ENCODE measurements around the gene SLC27A2. TPM values are rescaled to one million over a fixed set of nuclear protein-coding genes. Genes with fewer than 3 reads are reported as not detected.

SLC27A2 gene
- total RNA-seq, 2 experiments from 2014 or later, result not detected

DNA sequence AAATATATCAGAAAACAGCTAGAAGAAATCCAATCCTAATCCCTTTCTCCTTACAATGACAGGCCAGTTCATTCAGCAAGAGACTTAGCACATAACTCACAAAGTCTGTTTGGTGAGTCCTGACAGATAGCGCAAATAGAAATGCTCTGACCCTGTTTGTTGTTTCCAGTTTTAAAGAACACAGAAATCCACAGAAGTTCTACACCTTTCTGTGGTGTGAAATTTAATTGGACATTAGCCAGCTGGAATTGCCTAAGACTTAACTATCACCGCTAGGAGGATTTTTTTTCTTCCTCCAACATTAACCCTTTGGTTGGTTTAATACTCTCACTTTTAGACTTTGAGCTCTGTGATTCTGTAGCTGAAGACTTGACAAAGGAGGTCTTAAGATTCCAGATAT, 52.8 kb downstream of the SLC27A2 start:
- TF ChIP-seq, protein P1, sequence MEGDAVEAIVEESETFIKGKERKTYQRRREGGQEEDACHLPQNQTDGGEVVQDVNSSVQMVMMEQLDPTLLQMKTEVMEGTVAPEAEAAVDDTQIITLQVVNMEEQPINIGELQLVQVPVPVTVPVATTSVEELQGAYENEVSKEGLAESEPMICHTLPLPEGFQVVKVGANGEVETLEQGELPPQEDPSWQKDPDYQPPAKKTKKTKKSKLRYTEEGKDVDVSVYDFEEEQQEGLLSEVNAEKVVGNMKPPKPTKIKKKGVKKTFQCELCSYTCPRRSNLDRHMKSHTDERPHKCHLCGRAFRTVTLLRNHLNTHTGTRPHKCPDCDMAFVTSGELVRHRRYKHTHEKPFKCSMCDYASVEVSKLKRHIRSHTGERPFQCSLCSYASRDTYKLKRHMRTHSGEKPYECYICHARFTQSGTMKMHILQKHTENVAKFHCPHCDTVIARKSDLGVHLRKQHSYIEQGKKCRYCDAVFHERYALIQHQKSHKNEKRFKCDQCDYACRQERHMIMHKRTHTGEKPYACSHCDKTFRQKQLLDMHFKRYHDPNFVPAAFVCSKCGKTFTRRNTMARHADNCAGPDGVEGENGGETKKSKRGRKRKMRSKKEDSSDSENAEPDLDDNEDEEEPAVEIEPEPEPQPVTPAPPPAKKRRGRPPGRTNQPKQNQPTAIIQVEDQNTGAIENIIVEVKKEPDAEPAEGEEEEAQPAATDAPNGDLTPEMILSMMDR (conservative IDR thresholded peaks at IDR 0.05; ENCODE audit: low read length), result no peak
- CTCF ChIA-PET (ENCODE audit: unreplicated experiment), result no interaction called here

DNA sequence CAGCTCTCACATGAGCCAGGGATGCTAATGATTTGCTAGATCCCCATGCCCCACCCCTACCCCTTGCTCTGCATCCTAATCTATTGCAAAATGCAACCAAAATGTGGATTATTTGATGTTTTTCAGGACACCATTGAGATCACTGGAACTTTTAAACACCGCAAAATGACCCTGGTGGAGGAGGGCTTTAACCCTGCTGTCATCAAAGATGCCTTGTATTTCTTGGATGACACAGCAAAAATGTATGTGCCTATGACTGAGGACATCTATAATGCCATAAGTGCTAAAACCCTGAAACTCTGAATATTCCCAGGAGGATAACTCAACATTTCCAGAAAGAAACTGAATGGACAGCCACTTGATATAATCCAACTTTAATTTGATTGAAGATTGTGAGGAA, 53.8 kb downstream of the SLC27A2 start:
- H3K9me2 ChIP-seq (ENCODE audit: insufficient read depth, low read length), result no peaks in the 10 kb centered on the region
- no TSS peak for BruUV-seq (replicated peaks)

More for the DNA sequence above, 52.8 kb downstream of the SLC27A2 start:
- no peak overlapping the region for H3K4me3 ChIP-seq (ENCODE audit: low read depth, low read length, poor library complexity, severe bottlenecking)
- H3K9me2 ChIP-seq (ENCODE audit: insufficient read depth, low read length), result no peaks in the 10 kb centered on the region
- POLR2A ChIA-PET, result no interaction called here
- no peak for DNase-seq (ENCODE audit: low spot score)
- no peaks in the 10 kb centered on the region for H3K36me3 ChIP-seq (ENCODE audit: insufficient read depth, low read length)
- no peak overlapping the region for H3K4me2 ChIP-seq (ENCODE audit: low read length)
- no peaks in the 10 kb centered on the region for H3K79me2 ChIP-seq (ENCODE audit: insufficient read depth, low read depth, low read length)
- H3K27ac ChIP-seq (ENCODE audit: low read depth, low read length, poor library complexity, severe bottlenecking), result no peak overlapping the region
- no TSS peak for BruUV-seq (replicated peaks)
- intact Hi-C loops (cut with micrococcal nuclease; ENCODE audit: unreplicated experiment), result no loop called here
- no peaks in the 10 kb centered on the region for H4K20me1 ChIP-seq (ENCODE audit: insufficient read depth, low read length)
- no peaks in the 10 kb centered on the region for H3K9me3 ChIP-seq (ENCODE audit: low read length)
- no peak overlapping the region for H2AFZ ChIP-seq (ENCODE audit: low read length)
- H3K4me1 ChIP-seq (ENCODE audit: insufficient read depth, low read length, poor library complexity, severe bottlenecking), result no peaks in the 10 kb centered on the region

DNA sequence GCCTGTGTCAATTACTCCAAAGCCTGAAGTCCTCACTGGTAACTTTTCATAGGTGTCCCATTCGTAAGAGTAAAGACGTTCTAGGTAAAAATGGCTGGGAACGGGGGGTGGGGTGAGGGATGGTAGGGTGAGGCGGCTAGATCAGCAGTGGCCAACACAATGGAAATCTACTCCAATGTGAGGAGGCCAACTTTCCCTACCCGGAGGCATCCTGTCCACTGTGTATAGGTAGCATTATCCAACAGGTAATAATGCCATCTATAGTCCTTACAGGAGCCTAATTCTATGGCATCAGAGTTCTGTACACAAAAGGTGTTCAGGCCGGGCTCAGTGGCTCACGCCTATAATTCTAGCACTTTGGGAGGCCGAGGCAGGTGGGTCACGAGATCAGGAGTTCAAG, 54.4 kb downstream of the SLC27A2 start:
- no peak overlapping the region for H3K4me2 ChIP-seq (ENCODE audit: low read length)
- no peak for DNase-seq (ENCODE audit: low spot score)
- no peaks in the 10 kb centered on the region for H3K9me3 ChIP-seq (ENCODE audit: low read length)
- no peaks in the 10 kb centered on the region for H3K9me2 ChIP-seq (ENCODE audit: insufficient read depth, low read length)
- intact Hi-C loops (cut with micrococcal nuclease; ENCODE audit: unreplicated experiment), result no loop called here
- H4K20me1 ChIP-seq (ENCODE audit: insufficient read depth, low read length), result no peaks in the 10 kb centered on the region
- no peaks in the 10 kb centered on the region for H3K36me3 ChIP-seq (ENCODE audit: insufficient read depth, low read length)
- ChIA-PET CTCF (ENCODE audit: unreplicated experiment) (no interaction called here), POLR2A (no interaction called here)
- no peak overlapping the region for H3K27ac ChIP-seq (ENCODE audit: low read depth, low read length, poor library complexity, severe bottlenecking)
- H3K4me1 ChIP-seq (ENCODE audit: insufficient read depth, low read length, poor library complexity, severe bottlenecking), result no peaks in the 10 kb centered on the region
- no peak for TF ChIP-seq EZH2phosphoT487 (IDR thresholded peaks at IDR 0.05; ENCODE audit: borderline replicate concordance, low read depth, low read length)
- TF ChIP-seq, protein P1 (conservative IDR thresholded peaks at IDR 0.05; ENCODE audit: low read length), result no peak
- H3K4me3 ChIP-seq (ENCODE audit: low read depth, low read length, poor library complexity, severe bottlenecking), result no peak overlapping the region
- no peak overlapping the region for H2AFZ ChIP-seq (ENCODE audit: low read length)
- BruUV-seq (replicated peaks), result no TSS peak
- no peaks in the 10 kb centered on the region for H3K79me2 ChIP-seq (ENCODE audit: insufficient read depth, low read depth, low read length)

More for the DNA sequence above, 53.8 kb downstream of the SLC27A2 start:
- no peaks in the 10 kb centered on the region for H3K36me3 ChIP-seq (ENCODE audit: insufficient read depth, low read length)
- no peak overlapping the region for H3K4me2 ChIP-seq (ENCODE audit: low read length)
- H2AFZ ChIP-seq (ENCODE audit: low read length), result no peak overlapping the region
- CTCF ChIA-PET (ENCODE audit: unreplicated experiment), result no interaction called here
- no peaks in the 10 kb centered on the region for H4K20me1 ChIP-seq (ENCODE audit: insufficient read depth, low read length)
- no peak overlapping the region for H3K27ac ChIP-seq (ENCODE audit: low read depth, low read length, poor library complexity, severe bottlenecking)
- intact Hi-C loops (cut with micrococcal nuclease; ENCODE audit: unreplicated experiment), result no loop called here
- no peaks in the 10 kb centered on the region for H3K9me3 ChIP-seq (ENCODE audit: low read length)
- TF ChIP-seq EZH2phosphoT487 (IDR thresholded peaks at IDR 0.05; ENCODE audit: borderline replicate concordance, low read depth, low read length), result no peak
- TF ChIP-seq, protein P1 (conservative IDR thresholded peaks at IDR 0.05; ENCODE audit: low read length), result no peak
- no peaks in the 10 kb centered on the region for H3K79me2 ChIP-seq (ENCODE audit: insufficient read depth, low read depth, low read length)
- H3K4me3 ChIP-seq (ENCODE audit: low read depth, low read length, poor library complexity, severe bottlenecking), result no peak overlapping the region
- POLR2A ChIA-PET, result no interaction called here
- no peaks in the 10 kb centered on the region for H3K4me1 ChIP-seq (ENCODE audit: insufficient read depth, low read length, poor library complexity, severe bottlenecking)
- no peak for DNase-seq (ENCODE audit: low spot score)
